GM19463 (cell line): ENCODE results near the gene TSHZ3.

Experiments used
- ATAC-seq: cut with Tn5 transposase; IDR thresholded peaks from one replicate; pipeline ENCODE4 v1.9.1; 2021; ENCODE audit warnings: mild to moderate bottlenecking, moderate library complexity; ENCODE audit not compliant: unreplicated experiment

The TSHZ3 gene

GRCh38 chr19:31339411-31339810, 9.8 kb downstream of the TSHZ3 start:
- no peak for ATAC-seq

- no peak for ATAC-seq
Measured at GRCh38 chr19:31338069-31338776, 11.0 kb downstream of the TSHZ3 start.

- no peak for ATAC-seq
Measured at GRCh38 chr19:31337008-31337914, 12.0 kb downstream of the TSHZ3 start.

GRCh38 chr19:31335716-31336115, 13.5 kb downstream of the TSHZ3 start:
- no peak for ATAC-seq

DNA sequence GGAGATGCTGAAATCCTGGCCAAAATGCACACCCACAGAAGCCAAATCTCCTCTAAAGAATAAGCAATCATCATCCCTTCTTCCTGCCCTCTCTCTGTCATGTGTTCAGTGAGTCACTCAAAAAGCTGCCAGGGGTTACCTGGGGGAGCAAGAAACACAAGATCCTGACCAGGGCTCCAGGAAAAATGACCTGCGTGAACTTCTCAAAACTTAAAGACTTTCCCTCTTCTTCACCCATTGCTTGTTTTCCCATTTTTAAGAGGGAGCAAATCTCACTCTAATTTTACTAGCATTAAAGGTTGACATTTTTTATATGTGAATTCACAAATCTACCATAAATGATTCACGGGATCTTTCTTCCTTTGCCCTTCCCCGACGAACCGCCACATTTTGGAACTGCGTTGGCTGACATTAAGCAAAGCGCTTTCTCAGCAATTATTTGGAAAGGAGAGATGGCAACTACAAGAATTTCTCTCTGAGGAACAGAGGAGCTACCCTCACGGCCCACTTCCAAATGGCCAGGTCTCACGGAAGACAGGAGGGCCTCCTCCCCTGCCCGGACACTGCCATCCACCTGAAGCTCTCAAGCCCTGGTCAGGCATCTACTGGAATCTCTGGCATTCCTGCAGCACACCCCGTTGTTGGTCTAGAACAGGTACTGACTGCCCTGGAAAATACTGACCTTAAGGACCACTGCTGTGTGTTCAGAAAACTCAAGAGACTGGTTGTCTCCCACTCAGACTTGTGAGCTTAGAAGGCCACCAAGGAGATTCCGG, 14.2 kb downstream of the TSHZ3 start:
- no peak for ATAC-seq

- no peak for ATAC-seq
Measured at GRCh38 chr19:31334101-31334848, 15.0 kb downstream of the TSHZ3 start.

DNA sequence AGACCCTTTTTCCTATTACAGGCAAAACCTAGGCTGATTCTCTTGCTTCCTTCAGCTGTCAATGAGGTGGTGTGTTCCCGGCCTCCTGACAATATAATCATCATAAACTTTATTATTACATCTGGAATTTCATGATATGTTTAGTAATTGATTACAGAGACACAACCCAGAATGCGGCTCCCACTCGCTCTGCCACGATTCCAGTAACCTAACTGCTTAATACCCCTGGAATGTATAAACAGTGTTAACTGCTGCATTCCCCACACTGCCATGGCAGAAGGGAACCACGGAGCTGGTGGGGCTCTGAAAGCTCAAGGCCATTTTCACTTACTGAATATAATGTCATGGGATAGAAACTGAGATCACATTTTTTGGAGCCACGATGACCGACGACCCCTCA, 17.1 kb downstream of the TSHZ3 start:
- ATAC-seq, result no peak

GRCh38 chr19:31331536-31331935, 17.7 kb downstream of the TSHZ3 start:
- ATAC-seq, result no peak

- ATAC-seq, result no peak
Measured at GRCh38 chr19:31330761-31331160, 18.5 kb downstream of the TSHZ3 start.

- ATAC-seq, result no peak
Measured at GRCh38 chr19:31330237-31330636, 19.0 kb downstream of the TSHZ3 start.

- no peak for ATAC-seq
Measured at GRCh38 chr19:31329819-31330218, 19.4 kb downstream of the TSHZ3 start.

DNA sequence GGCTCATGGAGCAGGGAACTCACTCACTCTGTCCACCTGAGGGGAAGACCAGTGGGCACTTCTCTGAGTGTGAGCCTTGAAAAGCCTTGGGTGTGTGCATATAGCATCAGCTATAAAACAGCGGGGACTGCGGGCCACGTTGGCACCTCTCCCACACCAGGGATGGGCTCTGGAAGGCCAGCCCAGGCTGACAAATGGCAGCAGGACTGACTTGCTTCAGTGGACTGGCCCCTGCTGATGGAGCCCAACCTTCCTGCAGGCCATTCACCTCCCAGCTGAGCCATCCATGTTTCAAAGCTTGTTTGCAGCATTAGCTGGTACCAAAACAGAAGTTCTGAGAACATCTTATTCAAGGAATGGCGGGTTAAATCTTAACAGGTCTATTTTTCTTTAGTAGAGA, 21.0 kb downstream of the TSHZ3 start:
- ATAC-seq, result no peak

DNA sequence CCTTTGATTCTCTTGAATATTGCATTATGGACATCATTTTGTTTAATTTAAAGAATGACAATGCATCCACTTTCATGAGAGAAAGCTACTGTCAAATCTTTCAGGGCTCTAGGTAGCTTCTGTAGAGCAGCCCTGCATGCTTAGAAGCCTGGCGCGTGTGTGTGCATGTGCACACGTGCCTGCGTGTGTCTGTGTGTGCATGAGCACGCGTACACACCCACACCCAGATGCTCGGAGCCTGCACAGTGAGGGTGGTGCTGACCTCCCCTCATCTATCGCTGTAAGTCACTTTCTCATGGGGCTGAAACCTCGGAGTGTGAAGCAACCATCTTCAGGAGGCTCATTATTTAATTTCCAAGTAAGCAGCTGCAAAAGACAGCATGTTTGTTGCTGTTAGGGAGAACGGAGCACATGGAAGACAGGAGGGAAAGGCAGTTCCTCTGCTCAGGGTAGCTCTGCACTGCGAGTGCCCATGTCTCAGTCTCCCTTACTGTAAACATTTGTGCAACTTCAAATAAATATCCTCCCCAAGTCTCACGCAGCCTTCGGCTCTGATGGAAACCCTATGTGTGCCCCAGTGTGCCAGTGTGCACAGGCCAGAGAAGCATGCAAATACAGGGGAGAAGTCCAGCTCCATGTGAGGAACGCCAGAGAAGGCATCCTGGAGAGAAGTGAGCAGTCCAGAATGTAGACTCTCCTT, 22.8 kb downstream of the TSHZ3 start:
- no peak for ATAC-seq

DNA sequence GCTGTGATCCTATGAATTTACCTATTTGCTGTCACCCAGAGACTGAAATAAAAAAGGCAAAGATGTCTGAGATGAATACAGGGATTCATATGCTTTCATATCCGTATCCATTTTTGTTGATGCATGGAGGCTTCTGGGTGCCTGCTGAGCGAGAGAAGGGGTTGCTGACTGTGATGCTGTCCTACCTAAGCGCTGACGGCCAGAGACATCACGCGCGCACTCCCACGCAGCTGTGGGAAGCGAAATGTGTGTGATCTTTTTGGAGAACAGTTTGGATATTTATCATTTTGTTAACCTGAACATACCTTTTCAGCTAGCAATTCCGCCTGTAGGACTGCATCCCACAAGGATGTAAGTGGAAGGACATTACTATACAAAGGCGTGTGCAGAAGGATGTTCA, 23.9 kb downstream of the TSHZ3 start:
- no peak for ATAC-seq

- ATAC-seq, result no peak
Measured at GRCh38 chr19:31319465-31319864, 29.8 kb downstream of the TSHZ3 start.

GRCh38 chr19:31318790-31319425, 30.3 kb downstream of the TSHZ3 start:
- no peak for ATAC-seq

DNA sequence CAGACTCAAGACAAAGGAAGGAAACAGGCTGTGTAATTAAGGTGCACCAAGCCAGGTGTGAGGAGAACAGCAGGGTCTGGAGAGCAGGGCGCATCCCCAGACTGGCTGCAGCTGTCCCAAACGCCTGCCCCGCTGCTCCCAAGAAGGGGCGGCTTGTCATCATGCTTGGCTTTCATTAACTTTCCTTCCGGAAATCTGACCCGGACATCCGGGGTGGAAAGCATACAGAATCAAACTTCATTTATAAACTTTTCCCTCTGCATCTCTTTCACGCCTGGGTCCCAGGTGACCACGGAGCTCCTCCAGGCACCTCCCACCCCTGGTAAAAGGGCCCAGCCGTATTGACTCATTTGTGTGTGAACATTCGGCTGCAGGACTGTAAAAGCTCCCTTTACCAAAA, 31.7 kb downstream of the TSHZ3 start:
- no peak for ATAC-seq

GRCh38 chr19:31317093-31317492, 32.1 kb downstream of the TSHZ3 start:
- no peak for ATAC-seq

- ATAC-seq, result no peak
Measured at GRCh38 chr19:31316201-31316951, 32.9 kb downstream of the TSHZ3 start.
